Measurements from ENCODE around the gene TMEM256.

Gene TMEM256

DNA sequence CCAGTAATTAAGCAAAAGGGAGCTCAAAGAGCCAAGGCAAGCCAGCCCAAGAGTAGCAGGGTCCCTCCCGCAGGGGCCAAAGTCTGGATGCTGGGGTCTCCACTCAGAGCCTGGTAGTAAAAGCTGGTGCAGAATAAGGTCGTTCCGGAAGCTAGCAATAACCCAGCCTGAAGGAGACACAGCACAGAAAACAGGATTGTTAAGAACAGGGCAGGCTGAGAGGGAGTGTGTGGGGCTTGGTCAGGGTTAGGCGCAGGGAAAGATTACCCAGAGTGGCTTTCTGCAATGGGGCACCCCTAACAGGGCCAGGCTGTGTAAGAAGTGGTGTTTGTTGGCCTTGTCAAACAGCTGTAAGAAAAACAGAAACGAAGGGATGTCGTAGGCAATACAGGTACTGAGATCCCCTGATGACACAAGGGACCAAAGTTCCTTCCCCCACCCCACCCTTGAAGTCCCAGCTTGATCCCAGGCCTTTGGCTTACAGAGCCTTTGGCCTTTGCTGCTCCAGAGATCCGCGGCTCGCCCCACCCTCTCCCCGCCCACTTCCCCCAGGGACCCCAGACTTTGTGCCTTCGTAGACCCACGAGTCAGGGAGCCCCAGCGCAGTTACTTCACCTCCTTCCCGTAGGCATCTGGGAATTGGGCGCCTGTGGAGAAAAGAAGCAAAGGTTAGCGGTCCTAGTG, 712 bp downstream of the TMEM256 start:
- TF ChIP-seq CTCF (IDR thresholded peaks at IDR 0.05): no peak
- peak overlapping the region; percentile 87 for H3K27ac ChIP-seq

DNA sequence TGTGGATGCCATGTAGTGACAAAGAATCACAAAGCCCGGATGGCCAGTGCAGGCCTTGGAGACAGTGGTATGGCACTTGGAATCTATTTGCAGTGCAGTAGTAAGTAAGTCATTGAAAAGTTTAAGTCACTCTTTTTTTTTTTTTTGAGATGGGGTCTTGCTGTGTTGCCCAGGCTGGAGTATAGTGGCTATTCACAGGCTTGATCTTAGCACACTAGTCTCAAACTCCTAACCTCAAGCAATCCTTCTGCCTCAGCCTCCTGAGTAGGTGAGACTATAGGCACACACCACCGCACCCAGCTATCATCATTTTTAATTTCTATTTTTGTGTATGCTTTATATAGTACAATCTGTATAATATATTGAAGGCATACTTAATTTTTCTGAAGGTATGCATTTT, 5.3 kb downstream of the TMEM256 start:
- no peak overlapping the region for H3K27ac ChIP-seq
- TF ChIP-seq ZFX (IDR thresholded peaks at IDR 0.05; ENCODE audit: borderline replicate concordance) (no peak), CTCF (IDR thresholded peaks at IDR 0.05) (no peak)

DNA sequence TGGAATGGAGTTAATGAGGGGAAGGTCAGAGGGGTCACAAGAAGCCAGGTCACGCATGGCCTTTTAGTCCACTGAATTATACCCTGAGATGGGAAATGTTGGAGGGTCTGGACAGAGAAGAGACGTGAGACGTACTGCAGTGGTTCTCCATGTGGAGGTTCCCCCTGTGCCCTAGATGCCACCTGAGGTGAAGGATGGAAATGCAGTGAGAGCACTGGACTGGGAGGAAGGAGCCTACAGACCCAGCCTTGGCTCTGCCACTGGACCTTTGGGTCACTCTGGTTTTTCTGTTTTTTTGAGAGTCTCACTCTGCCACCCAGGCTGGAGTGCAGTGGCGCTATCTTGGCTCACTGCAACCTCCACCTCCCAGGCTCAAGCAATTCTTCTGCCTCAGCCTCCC, 7.8 kb downstream of the TMEM256 start:
- no peak for TF ChIP-seq ZFX (IDR thresholded peaks at IDR 0.05; ENCODE audit: borderline replicate concordance)
- TF ChIP-seq CTCF (IDR thresholded peaks at IDR 0.05): no peak
- H3K27ac ChIP-seq: no peak overlapping the region

- peak within 1 kb of the TSS; percentile 95 for H3K27ac ChIP-seq
- peak; percentile 39 for TF ChIP-seq CTCF (IDR thresholded peaks at IDR 0.05)
- no peak for TF ChIP-seq ZFX (IDR thresholded peaks at IDR 0.05; ENCODE audit: borderline replicate concordance)
These were observed 9.3 kb downstream of the TMEM256 start, which contains the start of gene PLSCR3 for GRCh38 chr17:7394452-7395191. TSS of gene PLSCR3 (minus strand) at chr17:7394525. CDS start at chr17:7394110, 415 bp downstream.

DNA sequence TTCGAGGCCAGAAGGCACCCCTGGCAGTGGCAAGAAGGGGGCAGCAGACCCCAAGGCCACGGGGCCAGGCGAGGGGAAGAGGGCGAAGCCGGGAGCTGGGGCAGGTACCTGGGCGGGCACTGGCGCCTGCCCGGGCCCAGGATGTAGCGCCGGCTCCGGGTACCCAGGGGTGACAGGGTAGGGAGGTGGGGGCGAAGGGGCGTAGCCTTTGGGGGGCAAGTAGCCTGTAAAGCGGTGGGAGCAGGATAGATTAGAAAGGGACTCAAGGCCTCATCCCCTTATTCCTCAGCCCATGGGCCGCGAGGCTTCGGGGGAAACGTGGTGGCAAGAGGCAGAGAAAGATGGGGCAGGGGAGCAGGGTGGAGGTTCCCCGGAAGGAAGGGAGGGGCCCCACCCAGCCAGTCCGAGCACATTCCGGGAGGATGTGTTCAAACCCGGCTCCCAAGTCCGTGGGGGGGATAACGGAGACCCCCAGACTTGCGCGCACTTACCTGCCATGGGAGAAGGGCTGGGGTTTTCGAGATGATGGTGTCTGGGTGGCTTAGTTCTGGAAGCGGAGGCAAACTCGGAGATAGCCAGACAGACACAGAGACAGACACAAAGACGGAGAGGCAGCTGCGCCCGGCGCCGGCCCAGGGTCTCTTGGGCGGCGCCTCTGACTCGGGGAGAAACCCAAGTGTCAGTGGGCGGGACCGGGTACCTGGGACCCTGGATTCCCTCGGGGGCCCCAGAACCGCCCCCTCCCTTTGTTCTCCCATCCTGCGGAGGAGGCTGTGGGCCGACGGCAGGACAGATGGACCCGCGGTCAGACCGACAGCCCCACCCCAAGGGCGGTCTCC, 10.1 kb downstream of the TMEM256 start:
- H3K27ac ChIP-seq: peak overlapping the region; percentile 95
- TF ChIP-seq CTCF (IDR thresholded peaks at IDR 0.05) (no peak), ZFX (IDR thresholded peaks at IDR 0.05; ENCODE audit: borderline replicate concordance) (no peak)

- TF ChIP-seq ZFX (IDR thresholded peaks at IDR 0.05; ENCODE audit: borderline replicate concordance) (no peak), CTCF (IDR thresholded peaks at IDR 0.05) (no peak)
- H3K27ac ChIP-seq: peak overlapping the region; percentile 95
These were observed 10.9 kb downstream of the TMEM256 start for GRCh38 chr17:7392696-7393612.

Measured in 22Rv1 (cell line).